ENCODE data around the gene SLC6A19. TPM values are rescaled to one million over a fixed set of nuclear protein-coding genes. Genes with fewer than 3 reads are reported as not detected.

The SLC6A19 gene
- total RNA-seq, 1 donor from 2014 or later = not detected

GRCh38 chr5:1214936-1215220 is 13.5 kb downstream of the SLC6A19 start:
- no peaks in the 10 kb centered on the region for H3K36me3 ChIP-seq
- TF ChIP-seq CTCF (IDR thresholded peaks at IDR 0.05) = no peak
- no peaks in the 10 kb centered on the region for H3K27me3 ChIP-seq
- H3K27ac ChIP-seq = no peak overlapping the region
- DNase-seq (ENCODE audit: low spot score in 2 of 2) = no peak
- no peaks in the 10 kb centered on the region for H3K9me3 ChIP-seq
- H3K4me3 ChIP-seq = no peak overlapping the region
- H3K4me1 ChIP-seq = no peaks in the 10 kb centered on the region
- intact Hi-C loops (cut with DNase I) = no loop called here

GRCh38 chr5:1215320-1216096 is 14.1 kb downstream of the SLC6A19 start:
- DNase-seq (ENCODE audit: low spot score in 2 of 2) = no peak
- no peaks in the 10 kb centered on the region for H3K27me3 ChIP-seq
- no peak overlapping the region for H3K27ac ChIP-seq
- no peaks in the 10 kb centered on the region for H3K36me3 ChIP-seq
- no peaks in the 10 kb centered on the region for H3K4me1 ChIP-seq
- H3K9me3 ChIP-seq = no peaks in the 10 kb centered on the region
- TF ChIP-seq CTCF (IDR thresholded peaks at IDR 0.05) = no peak
- no peak overlapping the region for H3K4me3 ChIP-seq
- intact Hi-C loops (cut with DNase I) = no loop called here

GRCh38 chr5:1216211-1216917 is 15.0 kb downstream of the SLC6A19 start:
- intact Hi-C loops (cut with DNase I) = no loop called here
- Histone ChIP-seq H3K4me1 (no peaks in the 10 kb centered on the region), H3K27me3 (no peaks in the 10 kb centered on the region), H3K27ac (no peak overlapping the region), H3K4me3 (no peak overlapping the region), H3K9me3 (no peaks in the 10 kb centered on the region), H3K36me3 (no peaks in the 10 kb centered on the region)
- no peak for TF ChIP-seq CTCF (IDR thresholded peaks at IDR 0.05)
- DNase-seq (ENCODE audit: low spot score in 2 of 2) = no peak

- DNase-seq (ENCODE audit: low spot score in 2 of 2) = no peak
- H3K27me3 ChIP-seq = no peaks in the 10 kb centered on the region
- H3K36me3 ChIP-seq = no peaks in the 10 kb centered on the region
- no peaks in the 10 kb centered on the region for H3K4me1 ChIP-seq
- H3K27ac ChIP-seq = no peak overlapping the region
- H3K9me3 ChIP-seq = no peaks in the 10 kb centered on the region
- no peak for TF ChIP-seq CTCF (IDR thresholded peaks at IDR 0.05)
- intact Hi-C loops (cut with DNase I) = no loop called here
- H3K4me3 ChIP-seq = no peak overlapping the region
These were observed 15.5 kb downstream of the SLC6A19 start for GRCh38 chr5:1216918-1217295.

GRCh38 chr5:1217596-1218206 is 16.3 kb downstream of the SLC6A19 start:
- TF ChIP-seq CTCF (IDR thresholded peaks at IDR 0.05) = no peak
- Histone ChIP-seq H3K27me3 (no peaks in the 10 kb centered on the region), H3K27ac (no peak overlapping the region), H3K4me1 (no peaks in the 10 kb centered on the region), H3K36me3 (no peaks in the 10 kb centered on the region), H3K9me3 (no peaks in the 10 kb centered on the region), H3K4me3 (no peak overlapping the region)
- DNase-seq (ENCODE audit: low spot score in 2 of 2) = no peak
- intact Hi-C loops (cut with DNase I) = no loop called here

Measured in ascending aorta (tissue), 2 donors.